ENCODE results near the gene MB21D2.

Gene MB21D2

GRCh38 chr3:192921793-192922192, 4.1 kb upstream of the MB21D2 start:
- no peak for DNase-seq

- DNase-seq, result no peak
These were observed 2.8 kb upstream of the MB21D2 start for GRCh38 chr3:192920411-192920810.

GRCh38 chr3:192919901-192920300, 2.2 kb upstream of the MB21D2 start:
- DNase-seq, result no peak

- DNase-seq, result no peak
These were observed 576 bp upstream of the MB21D2 start for GRCh38 chr3:192918275-192918588.

DNA sequence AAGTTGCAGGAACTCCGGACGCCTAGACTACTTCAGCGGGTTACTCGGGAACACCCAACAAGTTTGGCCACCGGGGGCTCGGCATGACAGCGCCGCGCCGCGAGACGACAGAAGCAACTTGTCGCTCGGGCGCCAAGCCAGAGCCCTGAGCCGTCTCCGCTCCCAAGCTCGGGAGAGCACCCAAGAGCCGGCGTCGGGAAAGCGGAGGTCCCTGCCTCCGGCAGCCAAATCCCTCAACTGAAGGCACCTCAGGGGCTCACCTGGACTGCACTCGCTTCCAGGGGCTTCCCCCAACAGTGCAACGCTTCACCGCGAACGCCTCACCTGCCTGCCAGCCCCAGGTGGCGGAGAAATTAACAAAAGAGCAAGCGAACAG, 640 bp downstream of the MB21D2 start:
- DNase-seq, result peak; percentile 59

- no peak for DNase-seq
These were observed 1.2 kb downstream of the MB21D2 start for GRCh38 chr3:192916371-192917027.

- no peak for DNase-seq
These were observed 1.9 kb downstream of the MB21D2 start for GRCh38 chr3:192915722-192916121.

DNA sequence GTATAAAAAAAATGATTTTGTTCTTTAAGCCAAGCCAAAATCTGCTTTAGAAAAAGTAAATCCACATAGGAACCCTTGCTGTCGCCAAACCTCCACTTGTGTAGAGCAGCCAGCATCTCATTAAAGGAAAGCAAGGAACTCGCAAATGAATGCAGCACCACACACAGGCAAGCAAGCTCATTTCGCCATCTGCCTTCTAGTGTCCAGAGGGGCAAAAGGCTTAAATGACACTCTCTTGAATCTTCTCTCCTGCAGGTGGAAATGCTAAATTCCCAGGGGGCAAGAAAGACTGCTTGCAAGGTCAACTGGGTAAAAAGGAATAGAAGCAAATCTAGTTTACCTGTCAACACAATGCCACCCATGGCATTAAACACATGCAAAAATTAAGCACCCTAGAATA, 2.4 kb downstream of the MB21D2 start:
- DNase-seq, result peak; percentile 69

- DNase-seq, result peak; percentile 18
These were observed 2.8 kb downstream of the MB21D2 start for GRCh38 chr3:192914848-192915247.

DNA sequence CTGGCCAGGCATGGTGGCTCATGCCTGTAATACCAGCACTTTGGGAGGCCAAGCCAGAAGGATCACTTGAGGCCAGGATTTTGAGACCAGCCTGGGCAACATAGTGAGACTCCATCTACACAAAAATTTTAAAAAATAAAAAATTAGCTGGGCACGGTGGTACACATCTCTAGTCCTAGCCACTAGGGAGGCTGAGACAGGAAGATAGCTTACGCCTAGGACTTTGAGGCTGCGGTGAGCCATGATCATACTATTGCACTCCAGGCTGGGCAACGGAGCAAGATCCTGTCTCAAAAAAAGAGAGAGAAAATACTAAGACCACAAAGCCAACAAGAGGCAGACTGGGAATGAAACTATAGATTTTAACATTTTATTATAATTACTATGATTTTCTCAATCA, 4.1 kb downstream of the MB21D2 start:
- DNase-seq, result no peak

DNA sequence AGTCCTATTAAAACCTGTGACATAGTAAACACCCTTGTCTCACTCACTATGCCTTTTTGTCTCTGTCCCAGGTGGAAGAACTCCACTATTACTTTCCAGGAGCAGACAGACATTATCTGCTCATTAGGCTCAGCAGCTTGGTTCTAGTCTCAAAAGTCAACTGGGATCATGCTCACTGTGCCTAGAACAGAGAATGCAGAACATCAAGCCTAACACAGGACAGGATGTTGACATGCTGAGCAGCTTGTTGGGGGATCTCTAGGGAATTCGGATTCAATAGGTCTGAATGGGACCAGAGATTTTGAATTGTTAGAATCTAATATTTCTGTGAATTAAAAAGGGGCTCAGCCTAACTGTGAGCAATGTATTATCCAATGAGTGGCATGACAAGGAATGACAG, 6.4 kb downstream of the MB21D2 start:
- no peak for DNase-seq

- DNase-seq, result no peak
These were observed 9.9 kb downstream of the MB21D2 start for GRCh38 chr3:192907784-192908183.

DNA sequence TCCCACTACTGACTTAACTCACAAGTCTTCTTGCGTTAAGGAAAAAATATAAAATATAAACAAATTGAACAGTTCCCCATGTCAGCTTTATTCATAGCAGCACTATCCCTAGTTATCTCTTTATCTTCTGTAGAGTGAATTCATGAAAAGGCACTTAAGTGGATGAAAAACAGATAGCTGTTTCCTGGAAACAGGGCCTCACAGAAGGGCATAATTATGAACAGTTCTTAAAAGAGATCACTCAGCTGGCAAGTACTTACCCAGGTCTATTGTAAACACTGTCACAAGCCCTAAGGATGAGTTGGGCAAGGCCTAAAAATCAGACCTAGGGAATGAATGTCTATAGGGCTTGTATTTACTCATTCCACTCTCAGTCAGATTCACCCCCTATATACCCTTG, 10.7 kb downstream of the MB21D2 start:
- DNase-seq, result no peak

DNA sequence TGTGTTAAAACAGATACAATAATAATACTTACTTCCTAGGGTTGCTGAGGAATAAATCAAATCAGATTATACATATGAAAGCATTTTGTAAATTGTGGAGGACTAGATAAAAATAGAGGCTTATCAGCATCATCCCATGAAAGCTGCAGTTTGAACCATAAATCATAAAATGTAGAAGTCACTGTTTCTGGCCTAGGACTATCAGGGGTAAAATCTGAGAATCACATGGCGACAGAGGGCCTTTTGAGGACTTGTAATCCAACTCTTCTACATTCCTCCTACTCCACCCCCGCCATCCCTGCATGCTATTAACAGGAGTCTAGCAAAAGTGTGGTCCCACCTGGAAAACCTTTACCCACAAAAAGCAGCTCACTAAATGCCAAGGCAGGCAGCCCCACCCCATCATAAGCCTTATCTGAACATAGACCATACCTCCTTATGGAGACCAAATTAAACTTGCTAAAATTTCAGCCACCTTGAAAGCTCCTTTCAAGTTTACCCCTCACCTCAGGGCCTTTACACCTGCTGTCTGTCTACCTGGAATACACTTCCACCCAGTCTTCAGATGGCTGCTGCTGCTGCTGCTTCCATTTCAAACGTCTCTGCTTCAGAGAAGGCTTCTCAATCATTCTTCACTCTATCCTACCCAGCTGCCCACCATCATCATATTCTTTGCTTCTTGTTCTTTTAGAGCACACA, 11.5 kb downstream of the MB21D2 start:
- no peak for DNase-seq

GRCh38 chr3:192904632-192905289, 12.9 kb downstream of the MB21D2 start:
- no peak for DNase-seq

DNA sequence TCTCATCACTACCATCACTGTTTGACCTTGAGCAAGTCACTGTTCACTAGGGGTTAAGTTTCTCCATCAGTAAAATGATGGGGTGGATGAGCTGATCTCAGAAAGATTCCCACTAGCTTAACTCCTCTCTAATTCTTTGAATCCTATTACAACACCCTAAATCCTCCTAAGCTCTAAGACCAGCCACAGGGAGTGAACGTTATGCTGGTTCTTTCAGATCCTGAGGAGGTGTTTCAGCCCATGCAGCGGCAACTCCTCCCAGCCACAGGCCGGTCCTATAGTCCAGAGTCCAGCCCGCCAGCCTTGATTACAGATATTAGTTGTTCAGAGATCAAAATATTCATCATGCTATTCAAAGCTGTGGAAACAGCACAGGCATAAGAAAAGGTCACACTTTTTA, 15.1 kb downstream of the MB21D2 start:
- no peak for DNase-seq

GRCh38 chr3:192901435-192901834, 16.2 kb downstream of the MB21D2 start:
- no peak for DNase-seq

GRCh38 chr3:192899540-192899982, 18.1 kb downstream of the MB21D2 start:
- no peak for DNase-seq

GRCh38 chr3:192897005-192897404, 20.7 kb downstream of the MB21D2 start:
- DNase-seq, result no peak

DNA sequence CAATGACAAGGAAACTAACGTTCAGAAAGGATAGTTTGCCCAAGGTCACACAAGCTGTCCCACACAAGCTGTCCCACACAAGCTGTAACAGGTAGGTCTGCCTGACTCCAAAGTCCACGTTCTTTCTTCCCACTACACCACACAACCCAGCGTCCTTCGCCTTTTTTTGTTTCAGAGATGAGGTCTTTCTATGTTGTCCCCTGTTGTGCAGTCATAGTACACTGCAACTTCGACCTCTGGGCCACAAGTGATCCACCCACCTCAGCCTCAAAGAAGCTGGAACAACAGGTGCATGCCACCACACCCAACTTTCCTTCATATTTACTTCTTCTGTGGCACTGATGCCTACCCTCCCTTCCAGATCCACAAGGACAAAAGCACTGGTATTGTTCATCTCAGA, 21.4 kb downstream of the MB21D2 start:
- no peak for DNase-seq

GRCh38 chr3:192894676-192895075, 23.0 kb downstream of the MB21D2 start:
- no peak for DNase-seq

- DNase-seq, result no peak
These were observed 24.5 kb downstream of the MB21D2 start for GRCh38 chr3:192892981-192893700.

All from NCI-H1092 (cell line).